ENCODE results near the gene CEND1. TPM values are rescaled to one million over a fixed set of nuclear protein-coding genes. Genes with fewer than 3 reads are reported as not detected.

The CEND1 gene
- total RNA-seq, 1 experiment from 2014 or later = 2.7 TPM

GRCh38 chr11:763549-764321, 26.2 kb downstream of the CEND1 start:
- H3K4me3 Mint-ChIP-seq = no peak overlapping the region
- no peaks in the 10 kb centered on the region for H3K27me3 Mint-ChIP-seq (ENCODE audit: low read depth)
- H3K27ac Mint-ChIP-seq = peak overlapping the region; percentile 78; the same call in 1 of the 2 replicates
- peaks cover 12% of the 10 kb centered on the region for H3K4me1 Mint-ChIP-seq
- POLR2A ChIA-PET = interaction anchor here (0.5 to 2.0 kb wide), 7 partner anchors 10 to 146 kb away, joined by 3 to 10 read pairs (median 3); partner anchors contain the start of genes EPS8L2, GATD1 and TMEM80
- peaks cover 41% of the 10 kb centered on the region for H3K36me3 Mint-ChIP-seq
- CTCF ChIA-PET = interaction anchor here (0.9 to 7.1 kb wide), 11 partner anchors 9 to 151 kb away, joined by 3 to 94 read pairs (median 4); partner anchors contain the start of genes CEND1, GATD1 and TALDO1
- no peak for TF ChIP-seq ZNF396 (CRISPR knock-in tag; IDR thresholded peaks at IDR 0.05; ENCODE audit: borderline replicate concordance)
- no peak for TF ChIP-seq NFYB (CRISPR knock-in tag; conservative IDR thresholded peaks at IDR 0.05; ENCODE audit: low read depth)
- TF ChIP-seq JUN (CRISPR knock-in tag; IDR thresholded peaks at IDR 0.05) = no peak
- TF ChIP-seq ZNF532 (CRISPR knock-in tag; IDR thresholded peaks at IDR 0.05; ENCODE audit: borderline replicate concordance) = no peak
- no peak for TF ChIP-seq NFE2L1 (CRISPR knock-in tag; IDR thresholded peaks at IDR 0.05)
- TF ChIP-seq JAZF1 (CRISPR knock-in tag; IDR thresholded peaks at IDR 0.05) = no peak
- ATAC-seq (peak; percentile 39), DNase-seq (ENCODE audit: low spot score) (no peak)
- no peaks in the 10 kb centered on the region for H3K9me3 Mint-ChIP-seq

- ChIA-PET CTCF (interaction anchor here (0.9 to 7.1 kb wide), 11 partner anchors 8 to 150 kb away, joined by 3 to 94 read pairs (median 4); partner anchors contain the start of genes CEND1, GATD1 and TALDO1), POLR2A (interaction anchor here (0.5 to 2.0 kb wide), 8 partner anchors 9 to 147 kb away, joined by 3 to 10 read pairs (median 4); partner anchors contain the start of genes EPS8L2, GATD1, TALDO1 and TMEM80)
- H3K4me1 Mint-ChIP-seq = peaks cover 12% of the 10 kb centered on the region
- no peaks in the 10 kb centered on the region for H3K27me3 Mint-ChIP-seq (ENCODE audit: low read depth)
- H3K36me3 Mint-ChIP-seq = peaks cover 48% of the 10 kb centered on the region
- no peak for TF ChIP-seq ERG (CRISPR knock-in tag; IDR thresholded peaks at IDR 0.05)
- TF ChIP-seq MAX (CRISPR knock-in tag; IDR thresholded peaks at IDR 0.05) = 0 out of 2 replicates have a peak, but pooled peaks have one; percentile 3
- peak overlapping the region; percentile 91; the same call in 1 of the 2 replicates for H3K27ac Mint-ChIP-seq
- H3K9me3 Mint-ChIP-seq = no peaks in the 10 kb centered on the region
- ATAC-seq (peak; percentile 36), DNase-seq (ENCODE audit: low spot score) (peak; percentile 61)
- no peak overlapping the region for H3K4me3 Mint-ChIP-seq
Measured at GRCh38 chr11:763073-763463, 26.8 kb downstream of the CEND1 start.

- Mint-ChIP-seq H3K27me3 (ENCODE audit: low read depth) (no peaks in the 10 kb centered on the region), H3K36me3 (peaks cover 51% of the 10 kb centered on the region), H3K4me3 (no peak overlapping the region), H3K9me3 (no peaks in the 10 kb centered on the region), H3K4me1 (peaks cover 12% of the 10 kb centered on the region), H3K27ac (peak overlapping the region; percentile 91)
- ChIA-PET POLR2A (interaction anchor here (0.6 to 2.0 kb wide), 6 partner anchors 9 to 383 kb away, joined by 3 to 10 read pairs (median 4); partner anchors contain the start of genes EPS8L2, GATD1, TALDO1 and TMEM80), CTCF (interaction anchor here (1.0 to 7.1 kb wide), 9 partner anchors 14 to 150 kb away, joined by 3 to 94 read pairs (median 4); partner anchors contain the start of genes CEND1, GATD1 and TALDO1)
- no peak for DNase-seq (ENCODE audit: low spot score)
- peak; percentile 23 for ATAC-seq
- TF ChIP-seq ZNF512 (CRISPR knock-in tag; IDR thresholded peaks at IDR 0.05; ENCODE audit: borderline replicate concordance) = no peak
- 0 out of 2 replicates have a peak, but pooled peaks have one; percentile 34 for TF ChIP-seq TCF7 (CRISPR knock-in tag; IDR thresholded peaks at IDR 0.05; ENCODE audit: low read depth)
- no peak for TF ChIP-seq NR2C2 (CRISPR knock-in tag; IDR thresholded peaks at IDR 0.05)
- TF ChIP-seq RORB (CRISPR knock-in tag; IDR thresholded peaks at IDR 0.05) = no peak
- TF ChIP-seq IRF1 (CRISPR knock-in tag; IDR thresholded peaks at IDR 0.05) = no peak
- 0 out of 2 replicates have a peak, but pooled peaks have one; percentile 15 for TF ChIP-seq SP1 (CRISPR knock-in tag; conservative IDR thresholded peaks at IDR 0.05)
- TF ChIP-seq ATF2 (CRISPR knock-in tag; IDR thresholded peaks at IDR 0.05; ENCODE audit: borderline replicate concordance, low read depth) = no peak
- no peak for TF ChIP-seq GABPB1 (CRISPR knock-in tag; IDR thresholded peaks at IDR 0.05)
Measured at GRCh38 chr11:762421-763072, 27.3 kb downstream of the CEND1 start.

Data from WTC11 (cell line).